Erythroblast (primary cell): Measurements from ENCODE around the gene NLGN4Y.

ENCODE experiments used
- GATA1 ChIP-seq: IDR thresholded peaks from 2 replicates; pipeline ENCODE4 v1.6.1; 2011; ENCODE audit warnings: low read depth, mild to moderate bottlenecking, control low read depth, low read length, moderate library complexity
- POLR2A ChIP-seq: IDR thresholded peaks from 2 replicates; pipeline ENCODE4 v1.6.1; 2011; ENCODE audit warnings: mild to moderate bottlenecking, low read length

- TF ChIP-seq POLR2A: no peak
- TF ChIP-seq GATA1: no peak
These were observed 94.2 kb downstream of the NLGN4Y start for GRCh38 chrY:14618513-14618912.
